Renal cortex interstitium (tissue), 11 donors: ENCODE results near the gene NHSL1. TPM values are rescaled to one million over a fixed set of nuclear protein-coding genes. Genes with fewer than 3 reads are reported as not detected.
A peak's percentile ranks its signal among the peaks of the same experiment; 100 is the strongest.

Experiments
- DNase-seq, 11 donors: peaks; one replicate each; pipeline ENCODE4 v3.0.0-alpha.2; 2013; ENCODE audit warnings: low read depth in 9 of 11, low spot score in 4 of 11; ENCODE audit errors: extremely low read depth in 1 of 11
- polyA plus RNA-seq, 3 donors: library from polyadenylated mRNA; unstranded; fragments of 120-200 nt; gene quantifications; one replicate each; pipeline ENCODE4 v1.2.1, GENCODE V29; 2013; ENCODE audit not compliant: insufficient read length in 3 of 3

NHSL1 gene
- polyA plus RNA-seq, 3 donors, result 11.3 to 17.3 (median 14.1) TPM

DNA sequence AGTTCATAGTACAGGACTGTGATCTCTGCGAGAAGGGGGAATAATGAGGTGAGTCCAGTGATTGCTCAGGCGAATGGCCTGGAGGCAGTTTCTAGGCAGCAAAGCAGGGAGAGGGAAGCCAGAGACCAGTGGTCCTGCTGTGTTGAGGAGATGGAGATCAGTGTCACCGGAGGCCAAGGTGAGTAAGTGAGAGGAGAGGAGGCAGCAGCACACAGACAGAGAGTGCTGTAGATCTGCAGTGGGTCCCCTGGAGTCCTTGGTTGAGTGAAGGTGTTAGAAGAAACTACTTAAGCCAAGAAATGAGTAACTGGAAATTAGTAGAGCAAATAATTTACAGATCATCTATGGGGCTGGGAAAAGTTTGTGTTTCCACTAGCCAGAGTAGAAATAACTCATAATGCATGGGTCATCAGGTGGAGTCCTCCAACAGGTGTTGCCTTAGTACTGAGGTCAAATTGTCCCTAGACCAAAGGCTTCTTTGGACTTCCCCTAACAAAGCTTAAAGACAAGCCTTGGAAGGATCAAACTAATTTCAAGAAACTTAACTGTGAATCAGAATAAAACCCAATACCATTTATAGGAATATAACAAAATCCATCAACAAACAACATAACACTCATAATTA is 81.7 kb downstream of the NHSL1 start:
- no peak for DNase-seq

- no peak for DNase-seq
Observed at GRCh38 chr6:138416206-138416605, 83.1 kb downstream of the NHSL1 start.

GRCh38 chr6:138415125-138415524 is 84.2 kb downstream of the NHSL1 start:
- DNase-seq, result no peak

DNA sequence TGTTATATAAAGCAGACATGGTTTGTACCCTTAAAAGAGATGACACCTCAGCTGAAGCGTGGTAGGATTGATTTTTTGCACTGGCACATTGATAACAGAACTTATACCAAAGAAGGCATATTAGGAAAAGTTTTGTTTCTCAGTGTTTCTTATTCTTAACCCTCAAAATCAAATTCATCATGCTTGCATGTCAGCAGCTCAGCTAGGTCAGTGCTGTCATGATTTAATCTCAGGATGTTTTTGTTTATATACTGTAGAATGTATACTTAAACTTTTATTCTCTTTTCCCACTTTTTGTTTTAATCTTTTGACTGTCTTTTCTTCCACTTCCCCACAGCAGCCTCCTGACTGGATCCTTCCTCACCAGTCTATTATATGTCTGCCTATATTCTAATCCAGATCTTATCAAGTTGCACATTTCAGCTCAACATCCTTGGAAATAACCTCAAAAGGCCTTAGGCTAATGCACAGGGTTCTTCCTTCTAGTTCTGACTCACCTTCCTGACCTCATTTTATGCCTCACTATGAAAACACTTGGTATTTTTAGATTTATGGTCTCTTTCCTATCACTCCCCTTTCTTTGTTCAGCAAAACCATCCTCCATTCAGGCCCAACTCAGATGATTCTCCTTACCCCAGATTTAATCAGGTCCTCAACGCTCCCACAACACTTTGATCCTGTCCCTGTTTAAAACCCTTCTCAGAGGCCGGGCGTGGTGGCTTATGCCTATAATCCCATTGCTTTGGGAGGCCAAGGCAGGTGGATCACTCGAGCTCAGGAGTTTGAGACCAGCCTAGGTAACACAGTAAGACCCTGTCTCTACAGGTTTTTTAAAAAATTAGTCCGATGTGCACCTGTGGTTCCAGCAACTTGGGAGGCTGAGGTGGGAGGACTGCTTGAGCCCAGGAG is 88.1 kb downstream of the NHSL1 start:
- DNase-seq, result no peak

DNA sequence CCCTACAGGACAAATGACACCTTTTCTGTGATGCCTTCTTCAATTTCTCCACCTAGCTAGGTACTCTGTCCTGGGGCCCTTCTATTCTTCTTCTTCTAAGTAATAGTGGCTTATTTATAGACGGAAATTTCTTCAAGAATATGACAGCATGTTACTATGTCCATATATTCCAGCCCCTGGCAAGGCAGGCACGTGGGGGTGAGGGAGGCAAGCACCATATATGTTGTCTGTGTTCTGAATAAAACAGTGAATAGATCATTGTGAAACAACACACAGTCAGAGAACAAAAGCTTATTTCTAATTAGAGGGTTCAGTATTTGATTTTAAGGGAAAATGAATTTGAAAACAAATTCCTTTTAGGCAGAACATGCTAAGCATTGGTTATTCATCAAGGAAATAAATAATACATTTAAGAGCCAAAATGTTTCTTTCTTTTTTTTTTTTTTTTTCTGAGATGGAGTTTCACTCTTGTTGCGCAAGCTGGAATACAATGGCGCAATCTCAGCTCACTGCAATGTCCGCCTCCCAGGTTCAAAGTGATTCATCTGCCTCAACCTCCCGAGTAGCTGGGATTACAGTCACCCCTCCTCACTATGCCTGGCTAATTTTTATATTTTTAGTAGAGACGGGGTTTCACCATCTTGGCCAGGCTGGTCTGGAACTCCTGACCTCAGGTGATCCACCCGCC is 89.1 kb downstream of the NHSL1 start:
- DNase-seq, result no peak

DNA sequence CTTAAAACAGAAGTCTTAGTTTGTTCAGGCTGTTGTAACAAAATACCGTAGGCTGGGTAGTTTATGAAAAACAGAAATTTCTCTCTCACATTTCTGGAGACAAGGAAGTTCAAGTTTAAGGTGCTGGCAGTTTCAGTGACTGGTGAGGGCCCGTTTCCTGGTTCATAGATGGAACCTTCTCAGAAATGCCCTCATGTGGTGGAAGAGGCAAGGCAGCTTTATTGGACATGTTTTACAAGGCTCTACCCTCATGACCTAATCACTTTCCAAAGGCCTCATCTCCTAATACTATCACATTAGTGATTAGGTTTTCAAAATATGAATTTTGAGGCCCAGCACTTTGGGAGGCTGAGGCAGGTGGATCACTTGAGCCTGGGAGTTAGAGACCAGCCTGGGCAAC is 92.9 kb downstream of the NHSL1 start:
- no peak for DNase-seq

DNA sequence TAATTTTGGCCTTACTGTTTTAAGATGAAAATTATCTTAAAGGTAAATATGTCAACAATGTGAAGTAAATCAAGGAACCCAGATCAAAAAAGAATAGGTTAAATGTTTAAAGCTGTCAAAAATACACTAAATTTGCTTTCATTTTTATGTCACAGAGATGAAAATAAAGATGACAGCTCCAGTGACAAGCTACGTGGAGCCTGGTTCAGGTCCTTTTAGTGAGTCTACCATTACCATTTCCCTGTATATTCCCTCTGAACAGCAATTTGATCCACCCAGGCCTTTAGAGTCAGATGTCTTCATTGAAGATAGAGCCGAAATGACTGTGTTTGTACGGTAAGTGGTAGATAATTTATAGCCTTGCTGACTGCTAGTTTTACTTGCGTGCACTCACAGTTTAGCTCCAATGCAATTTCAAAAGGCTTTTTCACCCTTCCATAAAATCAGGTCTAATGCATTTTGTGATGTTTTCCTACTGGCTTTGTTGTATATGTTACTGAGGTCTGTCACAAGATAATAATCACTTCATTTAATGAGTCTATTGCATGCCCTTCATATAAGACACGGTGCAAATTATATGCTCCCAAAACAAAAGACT is 93.4 kb downstream of the NHSL1 start:
- DNase-seq, result no peak

DNA sequence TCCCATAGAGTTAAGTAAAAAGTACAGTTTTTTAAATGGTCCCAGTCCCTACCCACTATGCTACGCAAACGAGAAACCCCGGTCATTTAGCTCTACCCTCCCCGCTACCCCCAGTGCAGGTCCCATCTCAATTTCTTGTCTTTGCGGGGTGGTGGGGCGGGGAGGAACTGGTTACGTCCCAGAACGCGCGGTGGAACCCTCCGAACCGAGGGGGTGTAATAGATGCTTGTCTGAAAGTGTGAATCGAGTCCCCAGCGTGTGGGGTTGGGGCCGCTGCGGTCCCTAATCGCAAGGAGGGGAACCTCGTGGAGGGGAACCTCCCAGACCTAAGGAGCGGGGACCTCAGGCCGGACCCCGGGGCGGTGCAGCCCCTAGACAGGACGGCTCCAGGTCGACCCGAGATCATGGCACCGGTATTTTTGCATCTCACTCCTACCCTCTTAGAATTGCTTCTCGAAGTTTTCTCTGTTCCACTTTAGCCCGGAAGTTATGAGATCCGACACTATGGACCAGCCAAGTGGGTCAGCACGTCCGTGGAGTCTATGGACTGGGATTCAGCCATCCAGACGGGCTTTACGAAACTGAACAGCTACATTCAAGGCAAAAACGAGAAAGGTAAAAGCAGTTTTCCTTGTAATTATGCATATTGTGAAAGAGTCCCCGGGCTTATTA is 94.5 kb downstream of the NHSL1 start:
- DNase-seq, result peak in 3 of 11 donors; percentile 8 to 24 (median 11)

DNA sequence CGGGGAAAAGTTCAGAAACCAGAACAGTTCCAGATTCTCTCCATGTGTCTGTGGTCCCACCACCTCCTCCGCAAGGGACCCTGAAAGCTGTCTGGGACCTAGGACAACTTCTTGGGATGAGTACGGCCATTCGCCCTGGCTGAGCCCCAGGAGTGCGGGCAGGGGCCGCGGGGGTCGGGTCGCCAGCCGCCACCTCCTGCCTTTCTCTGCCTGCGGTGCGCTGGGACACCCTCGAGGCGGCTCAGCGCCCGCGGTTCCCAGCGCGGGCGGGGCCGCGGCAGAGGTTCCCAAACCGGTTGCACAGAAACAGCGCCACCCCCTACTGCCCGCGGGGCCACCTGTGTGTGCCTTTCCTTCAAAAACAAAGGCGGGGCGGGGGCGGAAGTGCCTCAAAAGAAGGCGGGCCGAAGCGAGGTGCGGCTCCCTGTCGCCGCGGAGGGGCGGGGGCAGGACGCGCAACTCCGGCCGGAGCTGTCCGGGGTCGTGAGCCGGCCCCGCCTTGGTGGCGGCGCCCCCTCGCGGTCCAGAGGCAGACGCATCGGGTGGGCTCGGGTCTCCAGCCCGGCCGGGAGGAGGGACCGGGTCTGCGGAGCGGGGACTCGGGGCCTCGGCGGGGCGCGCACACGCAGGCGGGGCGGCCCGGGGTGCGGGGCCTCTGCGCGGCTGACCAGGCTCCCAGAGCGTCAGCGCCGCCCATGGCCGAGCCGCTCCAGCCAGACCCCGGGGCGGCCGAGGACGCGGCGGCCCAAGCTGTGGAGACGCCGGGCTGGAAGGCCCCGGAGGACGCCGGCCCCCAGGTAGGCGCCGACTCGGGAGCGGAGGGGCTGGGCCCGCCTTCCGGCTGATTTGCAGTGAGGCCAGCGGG is 95.3 kb downstream of the NHSL1 start, which contains the start of gene HEBP2:
HEBP2 (plus strand) TSS at position 423 of the 865 bp plus-strand sequence; CDS start at position 696, 273 bp downstream.
- peak; percentile 71 to 94 (median 88) for DNase-seq

DNA sequence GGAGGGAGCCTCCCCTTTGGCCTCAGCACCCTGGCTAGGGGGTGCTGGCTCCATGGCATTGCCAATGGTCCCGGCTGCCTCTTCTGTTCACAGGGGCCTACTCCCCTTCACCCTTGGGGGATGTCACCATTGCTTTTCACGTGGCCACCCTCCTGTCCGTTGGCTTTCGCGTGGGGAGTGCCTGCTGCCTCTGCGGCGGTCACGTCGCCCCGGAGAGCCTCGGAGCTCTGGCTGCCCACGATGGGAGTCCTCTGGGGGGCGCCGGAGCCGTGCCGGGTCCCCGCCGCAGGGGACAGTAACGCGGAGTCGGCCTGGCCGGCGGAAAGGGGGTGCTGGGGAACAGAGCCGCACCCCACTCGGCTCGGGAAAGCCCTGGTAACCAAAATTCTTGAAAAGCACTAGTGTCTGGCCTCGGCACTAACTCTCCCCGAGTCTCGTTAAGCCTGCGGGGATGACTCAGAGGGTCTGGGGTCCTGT is 95.9 kb downstream of the NHSL1 start:
- DNase-seq, result peak in 6 of 11 donors; percentile 21 to 49 (median 38)

- no peak for DNase-seq
Observed at GRCh38 chr6:138402838-138403187, 96.5 kb downstream of the NHSL1 start.

- no peak for DNase-seq
Observed at GRCh38 chr6:138401960-138402837, 97.1 kb downstream of the NHSL1 start.

- DNase-seq, result no peak
Observed at GRCh38 chr6:138400326-138400725, 99.0 kb downstream of the NHSL1 start.

GRCh38 chr6:138397128-138398122 is 101.9 kb downstream of the NHSL1 start:
- DNase-seq, result no peak

GRCh38 chr6:138396709-138397108 is 102.6 kb downstream of the NHSL1 start:
- no peak for DNase-seq
